ENCODE measurements around the gene ARHGAP44. TPM values are rescaled to one million over a fixed set of nuclear protein-coding genes. Genes with fewer than 3 reads are reported as not detected.

Gene ARHGAP44
- total and polyA plus RNA-seq, 4 donors, result 0.14 to 1.3 (median 0.42) TPM

DNA sequence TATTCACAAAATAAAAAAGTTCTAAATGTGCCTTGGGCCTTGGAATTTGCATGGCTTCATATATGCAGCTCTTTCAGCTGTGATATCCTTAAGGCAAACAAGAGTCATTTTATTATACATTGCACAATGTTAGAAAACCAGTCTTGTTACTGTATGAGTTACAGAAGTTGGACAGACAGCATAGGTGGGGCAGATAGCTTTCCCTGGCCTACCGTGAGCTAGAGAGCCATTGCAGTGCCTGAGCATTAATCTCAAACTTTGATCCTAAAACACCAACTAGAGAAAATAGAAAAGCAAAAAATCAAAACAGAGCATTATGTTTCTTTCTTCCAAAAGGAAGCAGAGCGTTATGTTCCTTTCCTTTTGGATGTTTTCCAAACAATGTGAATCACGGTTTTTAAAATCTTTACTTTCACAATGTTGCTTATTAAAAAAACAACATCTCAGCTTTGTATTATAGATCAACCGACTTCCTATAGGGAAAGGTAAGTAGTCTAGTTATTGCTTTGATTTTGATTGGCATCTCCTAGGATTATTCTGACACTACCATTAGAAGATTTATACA is 32.2 kb downstream of the ARHGAP44 start:
- no peak for DNase-seq (ENCODE audit: low spot score)
- H3K9ac ChIP-seq (ENCODE audit: low read depth in 1 of 2, low read length in 2 of 2), result no peak overlapping the region
- TF ChIP-seq FOXA2 (IDR thresholded peaks at IDR 0.05), result no peak
- TF ChIP-seq RXRA (IDR thresholded peaks at IDR 0.05), result no peak
- TF ChIP-seq, protein P1, sequence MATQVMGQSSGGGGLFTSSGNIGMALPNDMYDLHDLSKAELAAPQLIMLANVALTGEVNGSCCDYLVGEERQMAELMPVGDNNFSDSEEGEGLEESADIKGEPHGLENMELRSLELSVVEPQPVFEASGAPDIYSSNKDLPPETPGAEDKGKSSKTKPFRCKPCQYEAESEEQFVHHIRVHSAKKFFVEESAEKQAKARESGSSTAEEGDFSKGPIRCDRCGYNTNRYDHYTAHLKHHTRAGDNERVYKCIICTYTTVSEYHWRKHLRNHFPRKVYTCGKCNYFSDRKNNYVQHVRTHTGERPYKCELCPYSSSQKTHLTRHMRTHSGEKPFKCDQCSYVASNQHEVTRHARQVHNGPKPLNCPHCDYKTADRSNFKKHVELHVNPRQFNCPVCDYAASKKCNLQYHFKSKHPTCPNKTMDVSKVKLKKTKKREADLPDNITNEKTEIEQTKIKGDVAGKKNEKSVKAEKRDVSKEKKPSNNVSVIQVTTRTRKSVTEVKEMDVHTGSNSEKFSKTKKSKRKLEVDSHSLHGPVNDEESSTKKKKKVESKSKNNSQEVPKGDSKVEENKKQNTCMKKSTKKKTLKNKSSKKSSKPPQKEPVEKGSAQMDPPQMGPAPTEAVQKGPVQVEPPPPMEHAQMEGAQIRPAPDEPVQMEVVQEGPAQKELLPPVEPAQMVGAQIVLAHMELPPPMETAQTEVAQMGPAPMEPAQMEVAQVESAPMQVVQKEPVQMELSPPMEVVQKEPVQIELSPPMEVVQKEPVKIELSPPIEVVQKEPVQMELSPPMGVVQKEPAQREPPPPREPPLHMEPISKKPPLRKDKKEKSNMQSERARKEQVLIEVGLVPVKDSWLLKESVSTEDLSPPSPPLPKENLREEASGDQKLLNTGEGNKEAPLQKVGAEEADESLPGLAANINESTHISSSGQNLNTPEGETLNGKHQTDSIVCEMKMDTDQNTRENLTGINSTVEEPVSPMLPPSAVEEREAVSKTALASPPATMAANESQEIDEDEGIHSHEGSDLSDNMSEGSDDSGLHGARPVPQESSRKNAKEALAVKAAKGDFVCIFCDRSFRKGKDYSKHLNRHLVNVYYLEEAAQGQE (IDR thresholded peaks at IDR 0.05), result no peak
- TF ChIP-seq, protein P2, sequence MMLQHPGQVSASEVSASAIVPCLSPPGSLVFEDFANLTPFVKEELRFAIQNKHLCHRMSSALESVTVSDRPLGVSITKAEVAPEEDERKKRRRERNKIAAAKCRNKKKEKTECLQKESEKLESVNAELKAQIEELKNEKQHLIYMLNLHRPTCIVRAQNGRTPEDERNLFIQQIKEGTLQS (IDR thresholded peaks at IDR 0.05), result no peak
- TF ChIP-seq, protein P3, sequence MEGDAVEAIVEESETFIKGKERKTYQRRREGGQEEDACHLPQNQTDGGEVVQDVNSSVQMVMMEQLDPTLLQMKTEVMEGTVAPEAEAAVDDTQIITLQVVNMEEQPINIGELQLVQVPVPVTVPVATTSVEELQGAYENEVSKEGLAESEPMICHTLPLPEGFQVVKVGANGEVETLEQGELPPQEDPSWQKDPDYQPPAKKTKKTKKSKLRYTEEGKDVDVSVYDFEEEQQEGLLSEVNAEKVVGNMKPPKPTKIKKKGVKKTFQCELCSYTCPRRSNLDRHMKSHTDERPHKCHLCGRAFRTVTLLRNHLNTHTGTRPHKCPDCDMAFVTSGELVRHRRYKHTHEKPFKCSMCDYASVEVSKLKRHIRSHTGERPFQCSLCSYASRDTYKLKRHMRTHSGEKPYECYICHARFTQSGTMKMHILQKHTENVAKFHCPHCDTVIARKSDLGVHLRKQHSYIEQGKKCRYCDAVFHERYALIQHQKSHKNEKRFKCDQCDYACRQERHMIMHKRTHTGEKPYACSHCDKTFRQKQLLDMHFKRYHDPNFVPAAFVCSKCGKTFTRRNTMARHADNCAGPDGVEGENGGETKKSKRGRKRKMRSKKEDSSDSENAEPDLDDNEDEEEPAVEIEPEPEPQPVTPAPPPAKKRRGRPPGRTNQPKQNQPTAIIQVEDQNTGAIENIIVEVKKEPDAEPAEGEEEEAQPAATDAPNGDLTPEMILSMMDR (IDR thresholded peaks at IDR 0.05; ENCODE audit: low read depth, low read length, missing input control), result no peak
- TF ChIP-seq, protein P4, sequence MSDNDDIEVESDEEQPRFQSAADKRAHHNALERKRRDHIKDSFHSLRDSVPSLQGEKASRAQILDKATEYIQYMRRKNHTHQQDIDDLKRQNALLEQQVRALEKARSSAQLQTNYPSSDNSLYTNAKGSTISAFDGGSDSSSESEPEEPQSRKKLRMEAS (IDR thresholded peaks at IDR 0.05), result no peak
- TF ChIP-seq TAF1 (conservative IDR thresholded peaks at IDR 0.05), result no peak
- no peak for TF ChIP-seq EGR1 (IDR thresholded peaks at IDR 0.05; ENCODE audit: low read depth in 2 of 2)
- no peak for TF ChIP-seq GABPA (IDR thresholded peaks at IDR 0.05 in 1 of 2, conservative IDR thresholded peaks at IDR 0.05 in 1 of 2)
- TF ChIP-seq, protein P5, sequence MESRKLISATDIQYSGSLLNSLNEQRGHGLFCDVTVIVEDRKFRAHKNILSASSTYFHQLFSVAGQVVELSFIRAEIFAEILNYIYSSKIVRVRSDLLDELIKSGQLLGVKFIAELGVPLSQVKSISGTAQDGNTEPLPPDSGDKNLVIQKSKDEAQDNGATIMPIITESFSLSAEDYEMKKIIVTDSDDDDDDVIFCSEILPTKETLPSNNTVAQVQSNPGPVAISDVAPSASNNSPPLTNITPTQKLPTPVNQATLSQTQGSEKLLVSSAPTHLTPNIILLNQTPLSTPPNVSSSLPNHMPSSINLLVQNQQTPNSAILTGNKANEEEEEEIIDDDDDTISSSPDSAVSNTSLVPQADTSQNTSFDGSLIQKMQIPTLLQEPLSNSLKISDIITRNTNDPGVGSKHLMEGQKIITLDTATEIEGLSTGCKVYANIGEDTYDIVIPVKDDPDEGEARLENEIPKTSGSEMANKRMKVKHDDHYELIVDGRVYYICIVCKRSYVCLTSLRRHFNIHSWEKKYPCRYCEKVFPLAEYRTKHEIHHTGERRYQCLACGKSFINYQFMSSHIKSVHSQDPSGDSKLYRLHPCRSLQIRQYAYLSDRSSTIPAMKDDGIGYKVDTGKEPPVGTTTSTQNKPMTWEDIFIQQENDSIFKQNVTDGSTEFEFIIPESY (IDR thresholded peaks at IDR 0.05), result no peak
- TF ChIP-seq HNF4G (IDR thresholded peaks at IDR 0.05), result no peak
- TF ChIP-seq FOXA1 (IDR thresholded peaks at IDR 0.05), result no peak
- no peak for TF ChIP-seq JUND (IDR thresholded peaks at IDR 0.05)
- TF ChIP-seq SP1 (IDR thresholded peaks at IDR 0.05), result no peak
- no peak for TF ChIP-seq HNF4A (conservative IDR thresholded peaks at IDR 0.05)
- TF ChIP-seq RAD21 (IDR thresholded peaks at IDR 0.05), result no peak
- TF ChIP-seq YY1 (IDR thresholded peaks at IDR 0.05), result no peak
- TF ChIP-seq NR2F2 (IDR thresholded peaks at IDR 0.05), result no peak
- H3K9me3 ChIP-seq (ENCODE audit: control insufficient read depth in 4 of 4, low read length in 3 of 4), result peaks cover 0 to 5% (median under 1%) of the 10 kb centered on the region in 4 donors
- no peaks in the 10 kb centered on the region for H3K36me3 ChIP-seq (ENCODE audit: control insufficient read depth in 4 of 4, insufficient read depth in 3 of 4, low read depth in 1 of 4, low read length in 3 of 4)
- H3K27ac ChIP-seq (ENCODE audit: low read depth in 1 of 2, low read length in 2 of 2), result no peak overlapping the region
- H3K4me1 ChIP-seq (ENCODE audit: control insufficient read depth in 4 of 4, insufficient read depth in 4 of 4, low read length in 3 of 4), result no peaks in the 10 kb centered on the region
- WGBS, result 63% methylated on average over 4 of the region's 4 CpGs
- H3K4me3 ChIP-seq (ENCODE audit: low read depth in 1 of 3, low read length in 3 of 3), result no peak overlapping the region
- H3K27me3 ChIP-seq (ENCODE audit: control insufficient read depth in 4 of 4, insufficient read depth in 4 of 4, low read length in 3 of 4), result no peaks in the 10 kb centered on the region
